Measurements from ENCODE around the gene ATOX1.

- TF ChIP-seq MXD1 (CRISPR knock-in tag; IDR thresholded peaks at IDR 0.05) (no peak), THAP7 (CRISPR knock-in tag; IDR thresholded peaks at IDR 0.05) (no peak), CSRNP1 (CRISPR knock-in tag; IDR thresholded peaks at IDR 0.05) (no peak), CREBL2 (CRISPR knock-in tag; IDR thresholded peaks at IDR 0.05; ENCODE audit: borderline replicate concordance) (no peak), CTCF (CRISPR knock-in tag; IDR thresholded peaks at IDR 0.05) (no peak), ZBTB4 (CRISPR knock-in tag; IDR thresholded peaks at IDR 0.05; ENCODE audit: borderline replicate concordance) (no peak), TARDBP (CRISPR knock-in tag; IDR thresholded peaks at IDR 0.05) (no peak), ZMAT5 (CRISPR knock-in tag; IDR thresholded peaks at IDR 0.05; ENCODE audit: borderline replicate concordance, low read depth) (no peak), NFIC (IDR thresholded peaks at IDR 0.05; ENCODE audit: low read length) (no peak), ASH2L (IDR thresholded peaks at IDR 0.05; ENCODE audit: insufficient read length, low read depth, low read length) (no peak), NR3C1 (CRISPR knock-in tag; IDR thresholded peaks at IDR 0.05) (no peak), DR1 (CRISPR knock-in tag; IDR thresholded peaks at IDR 0.05) (no peak)
Observed at GRCh38 chr5:151706906-151707305, 51.5 kb downstream of the ATOX1 start.

Measured in HepG2 (cell line).